RWPE2 (cell line): ENCODE data around the gene PITX1.

Experiments used
- ATAC-seq: fragments of 200-7000 bp; cut with Tn5 transposase; 3 replicates; pipeline ENCODE4 v1.9.1; 2021; ENCODE audit warnings: low read depth
- DNase-seq: peaks from one replicate; pipeline ENCODE4 v3.0.0-alpha.2; 2020; ENCODE audit warnings: low spot score
- H3K27ac ChIP-seq: fragments of 450-650 bp; 2 replicates; pipeline ENCODE4 v1.5.1; 2017; ENCODE audit warnings: mild to moderate bottlenecking; ENCODE audit not compliant: poor library complexity, severe bottlenecking
- H3K27me3 ChIP-seq: fragments of 250-450 bp; sonication (Bioruptor Pico); 2 replicates; pipeline ENCODE4 v1.5.1; 2021; ENCODE audit warnings: mild to moderate bottlenecking, moderate library complexity; ENCODE audit not compliant: insufficient read depth, poor library complexity, severe bottlenecking
- H3K36me3 ChIP-seq: fragments of 250-450 bp; sonication (Bioruptor Pico); 2 replicates; pipeline ENCODE4 v1.5.1; 2020; ENCODE audit warnings: low read depth, mild to moderate bottlenecking, moderate library complexity
- H3K4me1 ChIP-seq: fragments of 250-450 bp; sonication (Bioruptor Pico); 2 replicates; pipeline ENCODE4 v1.5.1; 2021; ENCODE audit warnings: mild to moderate bottlenecking, moderate library complexity; ENCODE audit not compliant: insufficient read depth, poor library complexity, severe bottlenecking
- H3K4me3 ChIP-seq: fragments of 250-450 bp; sonication (Bioruptor Pico); 2 replicates; pipeline ENCODE4 v1.5.1; 2021; ENCODE audit warnings: mild to moderate bottlenecking, moderate library complexity; ENCODE audit not compliant: severe bottlenecking
- H3K9me3 ChIP-seq: fragments of 250-450 bp; sonication (Bioruptor Pico); 2 replicates; pipeline ENCODE4 v1.5.1; 2021; ENCODE audit warnings: mild to moderate bottlenecking, moderate library complexity; ENCODE audit not compliant: severe bottlenecking
- CTCF ChIP-seq: fragments of 450-650 bp; IDR thresholded peaks from one replicate; pipeline ENCODE4 v1.5.1; 2017; ENCODE audit warnings: mild to moderate bottlenecking, moderate library complexity; ENCODE audit not compliant: poor library complexity, severe bottlenecking

PITX1 gene

GRCh38 chr5:135072387-135073281 lies 38.6 kb upstream of the PITX1 start:
- no peaks in the 10 kb centered on the region for H3K4me1 ChIP-seq
- ATAC-seq, result no peak
- H3K4me3 ChIP-seq, result no peak overlapping the region
- no peaks in the 10 kb centered on the region for H3K27me3 ChIP-seq
- H3K9me3 ChIP-seq, result no peaks in the 10 kb centered on the region
- TF ChIP-seq CTCF, result no peak
- H3K36me3 ChIP-seq, result no peaks in the 10 kb centered on the region
- peak; percentile 57 for DNase-seq
- H3K27ac ChIP-seq, result no peak overlapping the region

GRCh38 chr5:135071311-135071710 lies 37.3 kb upstream of the PITX1 start:
- no peak overlapping the region for H3K4me3 ChIP-seq
- ATAC-seq (no peak), DNase-seq (peak; percentile 53)
- H3K36me3 ChIP-seq, result no peaks in the 10 kb centered on the region
- no peaks in the 10 kb centered on the region for H3K27me3 ChIP-seq
- H3K27ac ChIP-seq, result no peak overlapping the region
- H3K4me1 ChIP-seq, result no peaks in the 10 kb centered on the region
- TF ChIP-seq CTCF, result no peak
- H3K9me3 ChIP-seq, result no peaks in the 10 kb centered on the region

GRCh38 chr5:135069895-135070657 lies 36.0 kb upstream of the PITX1 start:
- DNase-seq, result peak; percentile 58
- no peak for TF ChIP-seq CTCF
- no peak overlapping the region for H3K27ac ChIP-seq
- no peak overlapping the region for H3K4me3 ChIP-seq
- no peak for ATAC-seq
- H3K9me3 ChIP-seq, result no peaks in the 10 kb centered on the region
- no peaks in the 10 kb centered on the region for H3K27me3 ChIP-seq
- H3K36me3 ChIP-seq, result no peaks in the 10 kb centered on the region
- no peaks in the 10 kb centered on the region for H3K4me1 ChIP-seq

- ATAC-seq (no peak), DNase-seq (peak; percentile 46)
- no peak for TF ChIP-seq CTCF
- no peak overlapping the region for H3K4me3 ChIP-seq
- no peaks in the 10 kb centered on the region for H3K9me3 ChIP-seq
- H3K4me1 ChIP-seq, result no peaks in the 10 kb centered on the region
- H3K36me3 ChIP-seq, result no peaks in the 10 kb centered on the region
- no peaks in the 10 kb centered on the region for H3K27me3 ChIP-seq
- no peak overlapping the region for H3K27ac ChIP-seq
Observed at GRCh38 chr5:135069016-135069770, 35.2 kb upstream of the PITX1 start.
